Thymus (tissue), 11 donors: ENCODE data around the gene TNFRSF13B. TPM values are rescaled to one million over a fixed set of nuclear protein-coding genes. Genes with fewer than 3 reads are reported as not detected.
A peak's percentile ranks its signal among the peaks of the same experiment; 100 is the strongest.
"Not testable (repeated sequence)": the region's sequence is repeated elsewhere in the genome, so short reads cannot be mapped to it uniquely, and the experiment has no call there.

Experiments used
- DNase-seq, 9 donors: peaks; one replicate each; pipeline ENCODE4 v3.0.0-alpha.2; 2013; ENCODE audit warnings: low spot score in 9 of 9, low read depth in 6 of 9, missing footprints in 1 of 9
- H3K27ac ChIP-seq, 2 donors: one replicate each; pipeline ENCODE4 v1.5.1; 2013; ENCODE audit warnings: control low read depth in 1 of 2, low read depth in 1 of 2, low read length in 1 of 2, mild to moderate bottlenecking in 1 of 2, moderate library complexity in 1 of 2
- H3K27me3 ChIP-seq, 2 donors: one replicate each; pipeline ENCODE4 v1.5.1; 2013; ENCODE audit warnings: low read length in 1 of 2; ENCODE audit not compliant: control insufficient read depth in 2 of 2, insufficient read depth in 1 of 2
- H3K36me3 ChIP-seq, 2 donors: one replicate each; pipeline ENCODE4 v1.5.1; 2013; ENCODE audit warnings: low read length in 1 of 2, mild to moderate bottlenecking in 1 of 2, moderate library complexity in 1 of 2; ENCODE audit not compliant: control insufficient read depth in 2 of 2, insufficient read depth in 2 of 2
- H3K4me1 ChIP-seq, 2 donors: one replicate each; pipeline ENCODE4 v1.5.1; 2013; ENCODE audit warnings: low read length in 2 of 2; ENCODE audit not compliant: control insufficient read depth in 2 of 2, insufficient read depth in 2 of 2
- H3K4me3 ChIP-seq, 2 donors: one replicate each; pipeline ENCODE4 v1.5.1; 2013; ENCODE audit warnings: low read length in 2 of 2, control low read depth in 1 of 2, mild to moderate bottlenecking in 1 of 2
- H3K9me3 ChIP-seq, 2 donors: one replicate each; pipeline ENCODE4 v1.5.1; 2013; ENCODE audit warnings: low read length in 1 of 2, mild to moderate bottlenecking in 1 of 2; ENCODE audit not compliant: control insufficient read depth in 2 of 2, insufficient read depth in 1 of 2
- WGBS: extraction: QIAGEN DNeasy Blood & Tissue Kit; methylation state at CpG from one replicate; pipeline ENCODE4 v1.1.7; 2013; 5-methylcytosine and 5-hydroxymethylcytosine counted together
- polyA plus RNA-seq: library from polyadenylated mRNA; stranded (reverse); fragments of 200-250 nt; gene quantifications from one replicate; pipeline ENCODE4 v1.2.3, GENCODE V29; 2013
- total RNA-seq: library from RNA; stranded (reverse); fragments of 120-200 nt; gene quantifications from one replicate; pipeline ENCODE4 v1.2.4, GENCODE V29; 2013
- donor health status: healthy.

TNFRSF13B gene
- total and polyA plus RNA-seq, 2 donors = 0.14 to 2.6 TPM

- 13% methylated on average over 11 of the region's 11 CpGs for WGBS
- H3K4me3 ChIP-seq = no peak overlapping the region
These were observed 16.1 kb upstream of the TNFRSF13B start for GRCh38 chr17:16987830-16988601.

GRCh38 chr17:16987066-16987829 is 15.3 kb upstream of the TNFRSF13B start:
- H3K27ac ChIP-seq = no peak overlapping the region
- no peaks in the 10 kb centered on the region for H3K36me3 ChIP-seq
- no peaks in the 10 kb centered on the region for H3K9me3 ChIP-seq
- H3K4me1 ChIP-seq = peaks cover 24 to 52% of the 10 kb centered on the region in 2 donors
- no peak for DNase-seq
- H3K4me3 ChIP-seq = no peak overlapping the region
- no peaks in the 10 kb centered on the region for H3K27me3 ChIP-seq
- 96% methylated on average over 10 of the region's 10 CpGs for WGBS

More at GRCh38 chr17:16987830-16988601, 16.1 kb upstream of the TNFRSF13B start:
- Histone ChIP-seq H3K27ac (peak overlapping the region; percentile 46 to 76), H3K9me3 (no peaks in the 10 kb centered on the region), H3K4me1 (peaks cover 24 to 52% of the 10 kb centered on the region in 2 donors), H3K36me3 (no peaks in the 10 kb centered on the region), H3K27me3 (no peaks in the 10 kb centered on the region)
- DNase-seq = peak in 7 of 9 donors; percentile 46 to 76 (median 55)

GRCh38 chr17:16986391-16986790 is 14.5 kb upstream of the TNFRSF13B start:
- Histone ChIP-seq H3K9me3 (no peaks in the 10 kb centered on the region), H3K27me3 (no peaks in the 10 kb centered on the region), H3K4me3 (no peak overlapping the region), H3K4me1 (peaks cover 24 to 57% of the 10 kb centered on the region in 2 donors), H3K36me3 (no peaks in the 10 kb centered on the region), H3K27ac (no peak overlapping the region)
- 82% methylated on average over 1 of the region's 1 CpG for WGBS
- DNase-seq = no peak

- 96% methylated on average over 5 of the region's 5 CpGs for WGBS
- no peaks in the 10 kb centered on the region for H3K36me3 ChIP-seq
- H3K4me3 ChIP-seq = no peak overlapping the region
- H3K27ac ChIP-seq = no peak overlapping the region
- DNase-seq = no peak
- no peaks in the 10 kb centered on the region for H3K27me3 ChIP-seq
- H3K4me1 ChIP-seq = peaks cover 0 to 29% of the 10 kb centered on the region in 2 donors
- H3K9me3 ChIP-seq = no peaks in the 10 kb centered on the region
These were observed 10.0 kb upstream of the TNFRSF13B start for GRCh38 chr17:16981928-16982327.

- Histone ChIP-seq H3K27me3 (no peaks in the 10 kb centered on the region), H3K27ac (peak overlapping the region in 1 of 2 donors; percentile 7), H3K36me3 (no peaks in the 10 kb centered on the region), H3K4me3 (no peak overlapping the region), H3K9me3 (no peaks in the 10 kb centered on the region), H3K4me1 (peaks cover 4 to 29% of the 10 kb centered on the region in 2 donors)
- WGBS = 90% methylated on average over 26 of the region's 26 CpGs
- DNase-seq = peak in 7 of 9 donors; percentile 27 to 80 (median 58)
These were observed 9.2 kb upstream of the TNFRSF13B start for GRCh38 chr17:16980813-16981731.

GRCh38 chr17:16980061-16980460 is 8.1 kb upstream of the TNFRSF13B start:
- 90% methylated on average over 8 of the region's 8 CpGs for WGBS
- no peak for DNase-seq
- H3K27ac ChIP-seq = no peak overlapping the region
- no peaks in the 10 kb centered on the region for H3K36me3 ChIP-seq
- H3K4me1 ChIP-seq = peaks cover 7 to 39% of the 10 kb centered on the region in 2 donors
- no peaks in the 10 kb centered on the region for H3K27me3 ChIP-seq
- no peak overlapping the region for H3K4me3 ChIP-seq
- H3K9me3 ChIP-seq = no peaks in the 10 kb centered on the region

GRCh38 chr17:16979237-16979823 is 7.4 kb upstream of the TNFRSF13B start:
- H3K36me3 ChIP-seq, H3K27ac ChIP-seq, DNase-seq, H3K4me3 ChIP-seq, H3K9me3 ChIP-seq, H3K27me3 ChIP-seq: not testable (repeated sequence)
- WGBS = 90% methylated on average over 6 of the region's 6 CpGs
- peaks cover 7 to 45% of the 10 kb centered on the region in 2 donors for H3K4me1 ChIP-seq

- Histone ChIP-seq H3K4me3 (no peak overlapping the region), H3K27me3 (no peaks in the 10 kb centered on the region), H3K27ac (no peak overlapping the region), H3K36me3 (no peaks in the 10 kb centered on the region), H3K9me3 (no peaks in the 10 kb centered on the region), H3K4me1 (peaks cover 7 to 56% of the 10 kb centered on the region in 2 donors)
- 95% methylated on average over 6 of the region's 6 CpGs for WGBS
- DNase-seq = no peak
These were observed 6.0 kb upstream of the TNFRSF13B start for GRCh38 chr17:16977932-16978331.
